ENCODE measurements around the gene HBZ.
"Not testable (repeated sequence)": the region's sequence is repeated elsewhere in the genome, so short reads cannot be mapped to it uniquely, and the experiment has no call there.

Gene HBZ

GRCh38 chr16:152141-153128 lies at the start of gene HBZ:
HBZ (plus strand) TSS chr16:152644; CDS start chr16:152910, 266 bp downstream.
- FAIRE-seq = no peak

GRCh38 chr16:104355-104754 lies 48.1 kb upstream of the HBZ start:
- FAIRE-seq = no peak

DNA sequence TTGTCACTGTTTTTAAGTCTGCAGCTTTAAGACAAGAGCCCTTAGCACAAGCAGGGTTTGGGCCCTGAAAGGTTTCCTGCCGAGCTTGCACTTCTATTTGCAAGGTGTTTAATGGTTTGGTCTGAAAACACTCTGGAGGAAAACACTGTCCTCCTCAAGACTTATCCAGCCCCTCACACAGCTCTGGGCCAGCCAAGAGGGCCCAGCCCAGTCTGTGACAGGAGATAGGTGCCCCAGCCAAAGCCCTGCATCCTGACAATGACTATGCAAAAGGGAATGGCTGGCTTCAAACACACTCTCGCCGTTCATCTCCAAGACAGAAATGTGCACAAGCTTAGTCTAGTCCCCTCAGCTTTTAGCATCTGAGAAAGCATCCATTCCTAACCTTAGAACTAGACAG lies 47.5 kb upstream of the HBZ start:
- FAIRE-seq = no peak

DNA sequence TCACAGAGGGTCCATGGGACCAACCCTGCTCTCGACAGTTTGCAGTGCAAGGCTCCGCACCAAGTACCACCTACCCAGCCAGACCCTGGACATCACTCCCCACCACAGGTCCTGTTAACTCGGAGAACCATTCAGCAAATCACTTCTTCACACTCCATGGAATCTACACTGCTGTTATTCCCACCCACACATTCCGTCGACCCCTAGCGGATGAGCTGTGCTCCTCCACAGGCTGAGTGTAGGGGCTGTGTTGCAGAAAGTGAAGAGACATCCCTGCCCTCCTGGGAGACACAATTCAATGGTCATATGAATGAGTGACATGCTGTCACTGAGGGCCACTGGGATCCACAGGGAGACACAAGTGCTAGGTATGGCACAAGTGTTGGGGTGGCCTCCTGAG lies 46.9 kb upstream of the HBZ start:
- FAIRE-seq = no peak

DNA sequence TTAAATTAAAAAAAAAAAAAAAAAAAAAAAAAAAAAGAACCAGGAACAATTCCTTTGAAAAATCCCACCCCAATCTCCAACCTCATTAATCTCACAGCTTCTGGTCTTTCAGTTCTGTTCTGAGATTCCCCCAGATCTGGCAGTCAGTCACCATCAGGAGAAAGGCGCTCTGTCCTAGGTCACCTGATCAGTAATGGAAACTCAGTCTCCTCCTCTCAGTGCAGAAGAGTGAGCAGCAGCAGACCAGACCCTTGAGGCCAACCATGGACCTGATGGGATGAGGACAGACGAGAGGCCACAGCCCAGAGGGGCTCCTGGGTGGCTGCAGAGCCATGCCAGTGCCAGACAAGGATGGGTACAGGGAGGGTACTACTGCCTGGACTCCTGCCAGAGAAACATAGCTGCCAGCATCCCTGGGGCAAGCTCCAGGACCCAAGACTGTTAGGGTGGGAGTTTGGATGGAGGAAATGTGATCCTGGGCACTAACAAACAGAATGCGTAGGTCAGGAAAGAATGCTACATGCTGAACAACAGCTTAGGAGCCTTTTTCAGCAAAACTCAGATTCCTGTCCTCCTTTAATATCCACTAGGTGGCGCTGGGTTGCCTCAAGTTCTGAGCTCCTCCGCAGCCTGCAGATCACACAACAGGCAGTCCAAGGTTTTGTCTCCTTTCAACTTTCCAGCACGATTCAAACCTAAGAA lies 45.7 kb upstream of the HBZ start:
- peak; percentile 89 for FAIRE-seq

- no peak for FAIRE-seq
Measured at GRCh38 chr16:112153-112840, 40.1 kb upstream of the HBZ start.

GRCh38 chr16:114327-114726 lies 38.1 kb upstream of the HBZ start:
- FAIRE-seq = no peak

GRCh38 chr16:116015-116414 lies 36.4 kb upstream of the HBZ start:
- no peak for FAIRE-seq

DNA sequence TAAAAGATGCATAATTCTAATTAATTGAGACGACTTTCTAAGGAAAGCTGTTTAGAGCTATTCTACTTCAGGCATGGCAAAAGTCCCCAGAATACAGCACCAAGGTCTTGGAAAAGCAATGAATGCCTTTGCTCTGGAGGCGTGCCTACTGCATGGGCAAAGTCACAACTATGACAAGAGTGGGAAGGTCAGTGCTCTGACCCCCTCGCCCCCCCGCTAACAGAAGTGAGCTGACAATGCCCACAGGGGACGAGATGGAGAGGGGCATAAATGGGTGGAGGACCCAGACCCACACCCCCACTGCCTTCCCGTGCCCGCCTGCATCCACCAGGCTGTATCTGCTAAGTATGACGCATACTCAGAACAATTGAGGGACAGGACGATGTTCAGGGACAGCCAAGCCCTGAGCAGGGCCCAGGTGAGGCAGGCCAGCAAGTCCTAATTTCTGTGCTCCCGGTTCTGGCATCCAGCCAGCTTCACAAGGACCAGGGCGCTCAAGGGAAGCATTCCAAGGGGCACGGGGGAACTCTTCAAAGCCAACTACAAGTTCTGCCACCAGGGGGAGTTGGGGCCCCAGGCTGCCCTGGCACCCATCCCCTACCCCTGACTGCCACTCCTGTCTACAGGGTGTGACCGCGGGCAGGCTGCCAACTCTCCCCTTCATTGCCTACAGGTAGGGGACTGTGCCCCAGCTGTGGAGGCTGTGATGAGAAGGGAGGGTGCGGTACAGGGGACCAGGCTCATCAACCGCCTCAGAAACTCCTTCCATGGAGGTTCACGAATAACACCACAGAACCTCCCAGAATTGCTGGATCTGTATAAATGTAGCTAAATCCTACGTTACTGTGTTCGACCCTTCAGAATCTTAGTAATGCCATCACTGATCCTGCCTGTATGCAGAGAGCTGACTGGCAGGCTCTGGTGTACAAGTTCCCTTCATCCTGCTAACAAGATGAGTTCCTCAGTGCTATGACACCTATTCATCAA lies 34.8 kb upstream of the HBZ start:
- FAIRE-seq = no peak

GRCh38 chr16:118857-119256 lies 33.6 kb upstream of the HBZ start:
- no peak for FAIRE-seq

DNA sequence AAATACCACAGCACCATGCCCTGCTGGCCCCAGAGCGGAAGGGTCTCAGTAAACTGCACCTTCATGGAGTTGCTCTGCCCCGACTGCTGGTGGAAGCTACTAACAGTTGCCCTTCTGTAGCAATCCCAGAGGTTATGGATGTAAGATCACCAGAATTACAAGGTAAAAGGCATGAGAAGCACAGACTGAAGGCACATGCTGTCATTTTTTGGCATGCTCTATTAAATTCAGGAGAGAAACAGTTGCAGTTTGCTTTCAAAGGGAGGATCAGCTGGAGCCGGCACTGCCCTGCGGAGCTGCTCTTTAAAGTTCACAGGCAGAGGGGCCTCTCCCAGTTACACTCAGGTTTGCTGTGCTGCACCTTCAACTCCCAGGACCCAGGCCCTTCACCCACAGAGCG lies 33.1 kb upstream of the HBZ start:
- FAIRE-seq = no peak

GRCh38 chr16:119835-120491 lies 32.5 kb upstream of the HBZ start:
- FAIRE-seq = no peak

- no peak for FAIRE-seq
Measured at GRCh38 chr16:120756-121155, 31.7 kb upstream of the HBZ start.

DNA sequence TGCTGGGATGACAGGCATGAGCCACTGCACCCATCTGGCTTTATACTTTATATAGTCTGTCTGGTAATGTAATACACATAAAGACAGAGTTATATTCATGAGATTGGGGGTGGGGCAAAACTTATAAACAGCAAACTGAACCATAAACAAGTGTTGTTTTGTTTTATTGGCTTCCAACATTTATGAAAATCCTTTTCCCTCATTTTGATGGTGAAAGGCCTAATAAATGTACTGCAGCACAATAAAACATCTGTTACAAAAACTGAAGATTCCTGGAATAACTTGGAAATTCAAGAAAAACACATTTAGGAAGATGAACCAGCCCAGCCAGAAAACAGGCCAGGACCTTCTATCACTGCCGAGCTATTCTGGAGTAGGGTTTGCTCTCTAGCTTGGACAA lies 30.1 kb upstream of the HBZ start:
- no peak for FAIRE-seq

DNA sequence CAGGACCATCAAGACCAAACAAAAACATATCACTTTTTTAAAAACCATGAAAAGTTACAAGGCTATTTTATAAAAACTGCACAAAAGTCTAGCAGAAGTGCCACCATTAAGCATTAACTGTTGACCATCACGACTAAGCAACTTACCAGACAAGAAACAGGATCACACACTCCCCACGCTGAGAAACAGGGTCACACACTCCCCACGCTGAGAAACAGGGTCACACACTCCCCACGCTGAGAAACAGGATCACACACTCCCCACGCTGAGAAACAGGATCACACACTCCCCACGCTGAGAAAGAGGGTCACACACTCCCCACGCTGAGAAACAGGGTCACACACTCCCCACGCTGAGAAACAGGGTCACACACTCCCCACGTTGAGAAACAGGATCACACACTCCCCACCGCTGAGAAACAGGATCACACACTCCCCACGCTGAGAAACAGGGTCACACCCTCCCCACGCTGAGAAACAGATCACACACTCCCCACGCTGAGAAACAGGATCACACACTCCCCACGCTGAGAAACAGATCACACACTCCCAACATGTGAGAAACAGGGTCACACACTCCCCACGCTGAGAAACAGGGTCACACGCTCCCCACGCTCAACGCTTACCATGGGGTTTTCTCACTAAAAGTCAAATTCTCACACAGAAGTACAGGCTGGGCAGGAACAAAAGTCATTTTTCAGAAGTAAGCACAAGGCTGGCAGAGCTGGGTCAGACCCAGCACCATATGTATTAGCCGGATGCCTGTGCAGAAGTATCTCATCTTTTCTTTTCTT lies 28.7 kb upstream of the HBZ start:
- not testable (repeated sequence) for FAIRE-seq

GRCh38 chr16:125011-125410 lies 27.4 kb upstream of the HBZ start:
- no peak for FAIRE-seq

DNA sequence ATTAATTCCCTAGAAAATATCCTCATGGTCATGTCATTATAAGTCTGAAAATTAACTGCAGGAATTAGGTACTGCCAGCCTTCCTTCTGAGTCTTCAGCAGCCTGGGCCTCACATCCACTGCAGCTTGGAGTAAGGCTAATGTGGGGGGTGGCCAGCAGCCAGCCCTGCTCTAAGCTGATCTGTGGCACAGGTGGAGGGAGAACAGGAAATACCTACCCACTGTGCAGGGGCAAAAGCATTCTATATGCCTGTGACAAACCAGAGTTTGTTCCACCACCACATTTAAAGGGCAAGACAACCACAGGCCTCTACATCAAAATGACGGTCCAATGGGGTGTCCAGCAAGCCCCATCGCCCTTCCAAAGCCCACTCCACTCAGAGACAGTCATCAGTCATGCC lies 23.4 kb upstream of the HBZ start:
- no peak for FAIRE-seq

DNA sequence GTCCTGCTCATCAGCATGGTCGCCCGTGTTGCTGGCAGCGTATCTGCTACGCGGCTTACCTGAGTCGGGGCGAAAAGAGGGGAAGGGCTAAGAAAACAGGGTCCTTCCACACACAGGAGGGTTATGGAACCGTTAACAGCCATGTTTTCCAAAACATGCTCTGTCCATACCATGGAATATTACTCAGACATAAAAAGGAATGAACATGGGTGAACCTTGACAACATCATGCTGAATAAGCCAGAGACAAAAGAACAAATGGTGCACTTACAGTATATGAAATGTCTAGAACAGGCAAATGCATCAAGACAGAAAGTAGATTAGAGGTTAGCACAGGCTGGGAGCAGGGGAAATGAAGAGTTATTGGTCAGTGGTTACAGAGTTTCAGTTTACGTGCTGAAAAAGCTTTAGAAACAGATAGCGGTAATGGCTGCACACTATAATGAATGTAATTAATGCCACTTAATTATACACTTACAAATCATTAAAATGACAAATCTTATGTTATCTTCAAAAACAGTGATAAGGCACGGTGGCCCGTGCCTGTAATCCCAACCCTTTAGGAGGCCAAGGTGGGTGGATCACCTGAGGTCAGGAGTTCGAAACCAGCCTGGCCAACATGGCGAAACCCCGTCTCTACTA lies 21.8 kb upstream of the HBZ start:
- FAIRE-seq = no peak

DNA sequence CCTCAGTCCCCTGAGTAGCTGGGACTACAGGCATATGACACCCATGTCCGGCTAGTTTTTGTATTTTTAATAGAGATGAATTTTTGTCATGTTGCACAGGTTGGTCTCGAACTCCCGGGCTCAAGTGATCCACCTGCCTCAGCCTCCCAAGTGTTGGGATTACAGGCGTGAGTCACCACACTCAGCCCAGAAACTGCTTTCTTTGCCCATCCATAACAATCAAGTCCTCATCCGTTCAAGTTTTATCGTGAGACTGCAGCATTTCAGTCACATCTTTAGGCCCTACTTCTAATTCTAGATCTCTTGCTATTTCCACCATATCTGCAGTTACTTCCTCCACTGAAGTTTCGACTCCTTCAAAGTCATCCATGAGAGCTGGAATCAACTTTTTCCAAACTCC lies 20.3 kb upstream of the HBZ start:
- no peak for FAIRE-seq

DNA sequence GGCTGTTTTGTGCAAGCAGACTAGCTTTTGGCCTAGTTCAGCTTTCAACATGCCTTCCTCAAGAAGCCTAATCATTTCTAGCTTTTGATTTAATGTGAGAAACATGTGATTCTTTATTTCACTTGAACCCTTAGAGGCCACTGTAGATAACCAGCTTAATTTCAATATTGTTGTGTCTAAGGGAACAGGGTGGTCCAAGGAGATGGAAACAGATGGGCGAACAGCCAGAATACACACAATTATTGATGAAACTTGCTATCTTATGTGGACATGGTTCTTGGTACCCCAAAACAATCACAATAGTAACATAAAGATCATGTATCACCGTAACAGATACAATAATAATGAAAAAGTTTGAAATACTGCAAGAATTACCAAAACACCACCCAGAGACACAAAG lies 18.7 kb upstream of the HBZ start:
- FAIRE-seq = no peak

Measured in G401.6 (cell line).